COLO668 (cell line): ENCODE results near the gene TMEM125.

Experiments
- DNase-seq: peaks from one replicate; lab custom pipeline; 2025; ENCODE audit not compliant: unreplicated experiment; lab: John Stamatoyannopoulos, UW

TMEM125 gene

DNA sequence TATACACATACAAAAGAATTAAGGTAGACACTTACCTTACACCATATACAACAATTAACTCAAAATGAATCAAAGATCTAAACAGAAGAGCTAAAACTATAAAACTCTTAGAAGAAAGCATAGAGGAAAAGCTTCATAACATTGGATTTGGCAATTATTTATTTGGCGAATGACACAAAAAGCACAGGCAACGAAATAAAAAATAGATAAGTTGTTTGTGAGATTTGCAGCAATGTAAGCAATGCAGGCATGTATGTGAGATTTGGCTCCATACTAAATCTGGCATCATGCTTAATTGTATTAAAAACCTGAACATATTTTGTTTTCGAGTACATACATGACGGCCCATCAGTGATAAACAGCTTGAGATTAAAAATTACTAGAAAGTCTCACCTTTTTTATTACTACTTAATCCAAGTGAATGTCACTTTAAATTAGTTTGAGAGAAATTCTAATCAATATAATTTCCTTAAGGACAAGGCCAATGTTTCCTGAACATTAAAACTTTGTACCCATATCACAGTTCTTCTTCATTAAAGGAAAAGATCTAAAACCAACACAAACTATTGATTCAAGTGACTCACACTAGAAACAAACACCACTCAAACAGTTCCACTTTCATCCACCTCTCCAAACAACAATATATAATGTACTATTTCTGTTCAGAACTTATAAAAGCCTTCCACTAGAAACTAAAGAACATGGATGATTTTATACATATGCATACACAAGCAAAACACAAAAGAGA, 23.1 kb upstream of the TMEM125 start:
- no peak for DNase-seq

DNA sequence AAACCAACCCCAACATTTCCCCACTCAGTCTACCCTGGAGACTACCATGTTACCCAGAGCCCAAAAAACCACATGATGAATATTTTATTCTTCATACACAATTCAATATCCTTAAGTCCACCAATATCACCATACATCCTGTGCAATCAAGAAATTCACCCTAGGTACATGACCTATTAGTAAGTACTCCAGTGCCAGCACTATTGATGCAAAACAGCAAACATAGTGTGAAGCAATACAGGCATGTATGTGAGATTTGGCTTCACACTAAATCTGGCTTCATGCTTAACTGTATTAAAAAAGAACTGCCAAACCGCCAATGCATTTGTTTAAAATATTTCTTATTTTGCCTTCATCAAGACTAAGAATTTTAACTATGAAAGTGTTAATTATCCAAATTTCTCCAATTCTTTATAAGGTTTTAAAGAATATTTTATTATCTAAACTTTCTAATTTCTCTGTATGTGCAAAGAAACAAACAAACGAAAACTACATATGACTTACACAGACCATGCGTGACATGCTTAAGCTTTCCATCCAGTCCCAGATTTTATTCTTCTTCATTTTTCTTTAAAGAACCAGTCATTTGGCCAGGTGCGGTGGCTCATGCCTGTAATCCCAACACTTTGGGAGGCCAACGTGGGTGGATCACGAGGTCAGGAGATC, 22.4 kb upstream of the TMEM125 start:
- no peak for DNase-seq

DNA sequence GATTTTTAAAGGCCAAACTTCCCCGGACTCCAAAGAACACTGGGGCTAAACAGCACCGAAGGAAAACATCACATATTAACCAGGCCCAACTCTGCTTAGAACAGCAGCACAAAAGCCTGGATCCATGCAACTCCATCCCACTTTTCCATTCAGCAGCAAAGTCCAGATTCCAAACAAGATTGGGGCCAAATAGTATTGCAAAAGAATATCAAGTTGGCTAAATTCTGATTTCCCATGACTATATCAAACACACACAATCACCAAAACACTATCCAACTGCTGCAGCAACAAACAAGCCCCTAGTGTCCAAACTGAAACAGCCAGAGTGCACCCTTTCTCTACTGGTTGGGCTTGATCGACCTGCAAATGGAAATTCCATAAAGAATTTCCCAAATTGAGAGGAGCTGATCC, 19.4 kb upstream of the TMEM125 start:
- no peak for DNase-seq

DNA sequence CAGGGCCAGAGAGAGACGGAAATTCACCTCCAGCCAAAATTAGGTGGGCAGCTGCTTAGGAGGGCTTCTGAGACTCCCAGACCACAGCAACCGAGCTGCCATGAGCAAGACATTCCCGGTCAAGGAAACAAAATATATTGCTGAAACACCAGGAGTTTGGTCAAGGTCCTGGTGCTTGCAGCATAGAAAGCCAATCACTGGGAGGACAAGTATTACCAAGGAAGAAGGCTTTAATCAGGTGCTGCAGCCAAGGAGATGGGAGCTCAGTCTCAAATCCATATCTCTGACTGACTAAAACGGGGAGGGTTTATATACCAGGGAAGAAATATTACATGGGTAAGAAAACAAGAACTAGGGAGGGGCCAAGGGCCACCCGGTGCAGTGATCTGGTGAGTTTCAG, 18.8 kb upstream of the TMEM125 start:
- DNase-seq, result no peak

DNA sequence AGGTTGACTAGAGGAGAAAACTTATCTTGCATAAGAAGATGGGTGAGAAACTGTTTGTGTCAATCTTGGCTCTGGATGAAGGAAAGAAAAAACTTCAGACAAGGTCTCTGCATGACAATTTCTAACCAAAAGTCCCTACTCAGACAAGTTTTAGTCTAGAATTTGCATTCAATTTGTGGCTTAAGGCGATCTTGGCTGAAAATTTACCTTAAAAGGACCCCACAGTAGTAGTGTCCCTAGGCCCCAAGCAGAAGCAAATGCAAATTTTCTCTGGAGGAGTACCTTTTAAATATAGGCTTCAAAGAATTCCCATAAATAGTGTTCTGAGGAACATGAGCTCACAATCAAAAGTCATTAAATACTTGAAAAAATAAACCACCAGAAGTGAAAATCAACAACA, 17.6 kb upstream of the TMEM125 start:
- DNase-seq, result no peak

DNA sequence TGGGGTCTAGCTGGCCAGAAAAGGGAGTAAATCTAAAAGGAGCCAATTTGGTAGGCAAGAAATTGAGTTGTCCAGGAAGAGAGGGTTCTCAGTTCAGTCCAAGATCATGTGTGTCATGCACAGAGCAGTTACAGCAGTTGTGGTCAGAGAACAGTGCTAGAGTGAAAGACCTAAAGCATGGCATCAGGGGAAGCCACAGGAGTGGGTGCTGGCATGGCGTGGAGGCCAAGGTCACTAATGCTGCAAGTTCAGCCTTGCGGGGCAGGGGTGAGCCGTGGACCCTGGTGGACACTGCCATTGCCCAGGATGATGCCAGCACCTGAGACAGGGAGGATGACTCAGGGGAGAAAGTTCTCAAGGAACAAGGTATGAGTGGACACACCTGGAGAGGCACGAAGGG, 16.6 kb upstream of the TMEM125 start:
- no peak for DNase-seq

DNA sequence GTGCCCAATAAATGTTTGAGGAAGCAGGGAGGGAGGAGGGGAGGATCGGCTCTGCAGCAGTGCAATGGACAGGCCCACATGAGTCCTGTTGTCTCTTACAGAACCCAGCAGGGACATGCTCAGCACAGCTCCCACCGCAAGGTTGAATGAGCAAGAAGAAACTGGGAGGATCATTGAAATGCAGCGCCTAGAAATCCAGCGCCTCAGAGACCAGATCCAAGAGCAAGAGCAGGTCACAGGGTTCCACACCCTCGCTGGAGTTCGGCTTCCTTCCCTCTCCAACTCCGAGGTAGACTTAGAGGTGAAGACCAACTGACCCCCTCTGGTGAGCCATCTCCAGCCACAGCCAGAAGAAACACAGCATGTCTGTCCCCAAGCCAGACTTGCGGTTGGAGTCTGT, 15.9 kb upstream of the TMEM125 start:
- no peak for DNase-seq

DNA sequence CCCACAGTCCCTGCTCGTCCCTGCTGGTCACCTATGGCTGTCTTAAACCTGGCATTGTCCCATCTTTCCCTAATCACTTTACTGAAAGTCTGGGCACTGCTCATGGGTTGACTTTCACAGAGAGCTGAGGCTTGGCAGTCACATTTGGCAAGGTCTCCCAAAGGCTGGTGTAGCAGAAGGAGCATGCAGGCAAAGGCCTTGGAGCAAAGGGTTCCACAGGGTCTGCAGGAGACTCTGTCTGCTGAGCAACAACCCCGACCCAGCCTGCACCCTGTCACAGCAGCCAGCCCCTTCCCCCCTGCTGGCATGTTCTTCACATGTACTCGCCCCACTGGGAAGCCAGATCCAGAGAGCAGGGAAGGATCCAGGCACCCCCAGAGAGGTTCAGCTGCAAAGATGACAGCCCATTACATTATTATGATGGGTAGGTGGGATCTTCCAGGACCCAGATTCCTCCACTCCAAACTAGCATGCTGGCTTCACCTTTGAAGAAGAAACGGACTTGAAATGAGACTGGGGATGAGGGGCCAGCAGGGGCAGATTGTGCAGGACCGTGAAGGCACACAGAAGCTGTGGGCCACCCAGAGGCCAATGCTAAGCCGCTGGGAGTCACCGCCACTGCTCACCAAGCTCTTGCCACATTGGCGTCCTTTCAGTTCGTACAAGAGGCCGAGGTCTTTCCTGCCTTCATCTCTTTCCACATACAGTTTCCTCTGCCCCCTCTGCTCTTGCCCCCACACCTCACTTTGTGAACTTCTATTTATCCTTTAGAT, 14.2 kb upstream of the TMEM125 start:
- no peak for DNase-seq

DNA sequence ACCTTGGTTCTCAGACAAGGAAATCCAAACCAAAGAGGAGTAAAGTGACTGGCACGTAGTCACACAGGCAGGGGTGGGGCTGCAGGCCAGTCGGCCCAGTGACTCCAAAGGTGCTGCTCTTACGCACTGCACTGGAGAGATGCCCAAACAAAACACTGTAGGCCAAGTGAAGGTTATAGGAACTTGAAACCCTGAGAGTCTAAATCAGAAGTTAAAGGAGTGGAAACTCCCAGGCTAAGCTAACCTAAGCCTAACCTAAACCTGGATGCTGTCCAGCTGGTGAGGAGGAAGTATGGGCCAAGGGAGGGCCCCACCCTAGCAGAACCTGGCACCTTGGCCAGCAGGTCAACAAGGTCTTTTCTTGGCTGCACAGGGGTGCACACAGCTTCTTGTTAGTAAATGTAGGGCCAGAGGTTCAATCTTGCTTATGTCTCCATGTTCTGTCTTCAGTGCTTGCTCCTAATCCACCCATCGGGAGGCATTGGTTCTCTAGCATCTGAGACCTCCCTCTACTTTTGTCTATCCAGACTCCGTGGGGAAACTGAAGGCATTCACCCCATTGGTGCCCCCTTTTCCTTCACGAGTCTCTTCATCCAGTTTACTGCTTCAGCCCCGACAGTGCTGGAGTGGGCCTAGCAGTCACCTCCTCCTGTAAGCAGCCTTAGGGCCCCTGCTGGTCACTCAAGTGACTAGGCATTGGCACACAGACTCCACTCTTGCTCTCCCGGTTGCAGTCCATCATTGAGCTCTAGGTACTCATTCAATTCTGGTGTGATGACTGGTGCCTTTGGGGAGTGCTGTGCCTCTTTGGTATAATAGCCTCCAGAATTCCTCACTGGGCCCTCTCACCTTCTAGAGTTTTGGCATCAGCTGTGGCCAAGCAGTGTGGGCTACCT, 12.9 kb upstream of the TMEM125 start:
- no peak for DNase-seq

DNA sequence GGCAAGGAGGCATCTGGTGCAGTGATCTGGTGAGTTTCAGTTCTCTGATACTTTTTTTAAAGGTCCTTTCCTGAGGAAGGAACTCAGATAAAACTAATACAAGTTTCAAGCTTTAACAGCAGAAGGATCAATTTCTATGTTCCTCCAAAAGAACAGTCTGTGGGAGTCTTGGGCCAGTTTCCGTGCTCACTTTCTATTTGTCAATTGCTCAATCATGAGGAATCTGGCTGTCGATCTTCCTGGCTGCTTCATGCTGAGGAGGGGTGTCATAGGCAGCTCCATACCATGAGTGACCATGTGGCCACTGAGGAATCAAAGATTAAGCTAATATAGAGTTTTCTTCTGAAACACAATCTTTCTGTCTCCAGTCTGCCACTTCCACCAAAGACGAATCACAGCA, 11.4 kb upstream of the TMEM125 start:
- DNase-seq, result no peak

DNA sequence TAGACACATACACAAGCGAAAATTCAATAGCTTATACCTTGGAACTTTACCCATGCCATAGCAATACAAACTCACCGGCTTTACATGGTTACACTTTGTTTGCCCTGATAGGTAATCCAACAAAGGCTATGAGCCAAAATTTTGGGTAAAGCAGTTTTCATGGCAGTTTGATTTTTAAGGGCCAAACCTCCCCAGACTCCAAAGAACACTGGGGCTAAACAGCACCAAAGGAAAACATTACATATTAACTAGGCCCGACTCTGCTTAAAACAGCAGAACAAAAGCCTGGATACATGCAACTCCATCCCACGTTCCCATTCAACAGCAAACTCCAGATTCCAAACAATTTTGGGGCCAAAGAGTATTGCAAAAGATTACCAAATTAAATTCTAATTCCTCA, 4.4 kb upstream of the TMEM125 start:
- DNase-seq, result no peak

DNA sequence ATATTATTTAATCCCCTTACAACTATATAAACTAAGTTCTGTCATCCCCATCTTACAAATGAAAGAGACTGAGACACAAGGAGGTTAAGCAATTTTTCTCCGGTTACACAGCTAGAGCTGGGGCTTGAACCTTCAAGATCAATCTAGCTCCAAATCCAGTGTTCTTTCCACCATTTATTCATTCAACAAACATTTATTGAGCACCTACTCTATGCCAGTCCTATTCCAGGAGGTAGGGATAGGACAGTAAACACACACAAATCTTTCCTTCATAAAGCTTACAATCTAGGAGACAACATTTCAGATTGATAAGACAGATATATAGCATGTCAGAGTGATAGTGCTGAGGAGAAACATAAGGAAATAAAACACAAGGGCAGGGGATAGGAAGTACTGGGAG, 2.9 kb upstream of the TMEM125 start:
- no peak for DNase-seq

DNA sequence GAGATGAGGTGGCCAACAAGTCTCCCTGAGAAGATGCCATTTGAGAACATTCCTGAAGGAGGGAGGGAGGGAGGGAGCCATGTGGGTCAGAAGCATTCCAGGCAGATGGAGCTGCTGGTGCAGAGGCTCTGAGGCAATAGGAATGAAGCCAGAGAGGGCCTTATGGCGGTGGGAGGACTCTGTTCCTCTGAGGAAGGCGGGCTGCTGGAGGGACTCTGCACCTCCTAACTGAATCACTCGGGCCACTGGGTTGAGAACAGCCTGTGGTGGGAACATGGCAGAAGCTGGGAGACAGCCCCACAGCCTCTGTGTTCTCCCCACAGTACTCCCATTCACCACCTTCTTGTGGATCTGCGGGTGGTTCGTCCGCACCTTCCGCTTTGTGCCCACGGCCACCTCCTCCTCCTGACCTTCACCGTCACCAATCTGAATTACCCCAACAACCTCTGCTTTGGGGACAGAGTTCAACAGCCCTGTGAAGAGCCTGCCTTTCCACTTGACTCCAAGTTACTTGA, 2.4 kb upstream of the TMEM125 start:
- DNase-seq, result no peak

DNA sequence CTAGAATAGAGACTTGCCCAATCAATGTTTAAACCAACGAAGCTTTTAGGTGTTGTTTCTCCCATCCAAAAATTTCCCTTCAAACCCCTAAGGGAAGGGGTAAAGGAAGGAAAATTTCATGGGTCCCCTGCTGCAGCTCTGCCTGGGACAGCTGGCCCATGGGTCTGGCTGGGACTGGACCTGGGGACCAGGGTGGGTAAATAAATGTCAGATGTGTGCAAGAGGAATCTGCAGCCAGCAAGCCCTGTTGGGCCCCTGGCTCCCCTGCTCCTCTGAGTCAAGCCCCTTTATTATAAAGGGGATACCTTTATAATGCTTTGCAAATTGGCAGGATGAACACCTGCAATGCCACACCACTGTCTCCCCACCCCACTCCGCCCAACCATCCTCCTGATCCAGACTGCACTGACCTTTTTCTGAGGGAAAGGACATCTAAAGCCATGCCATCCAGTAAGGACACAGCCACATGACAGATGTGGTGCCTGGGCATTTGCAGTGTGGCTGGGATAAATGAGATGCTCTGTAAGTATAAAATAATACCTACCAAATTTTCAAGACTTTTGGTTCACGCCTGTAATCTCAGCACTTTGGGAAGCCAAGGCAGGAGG, 1.9 kb upstream of the TMEM125 start:
- no peak for DNase-seq

DNA sequence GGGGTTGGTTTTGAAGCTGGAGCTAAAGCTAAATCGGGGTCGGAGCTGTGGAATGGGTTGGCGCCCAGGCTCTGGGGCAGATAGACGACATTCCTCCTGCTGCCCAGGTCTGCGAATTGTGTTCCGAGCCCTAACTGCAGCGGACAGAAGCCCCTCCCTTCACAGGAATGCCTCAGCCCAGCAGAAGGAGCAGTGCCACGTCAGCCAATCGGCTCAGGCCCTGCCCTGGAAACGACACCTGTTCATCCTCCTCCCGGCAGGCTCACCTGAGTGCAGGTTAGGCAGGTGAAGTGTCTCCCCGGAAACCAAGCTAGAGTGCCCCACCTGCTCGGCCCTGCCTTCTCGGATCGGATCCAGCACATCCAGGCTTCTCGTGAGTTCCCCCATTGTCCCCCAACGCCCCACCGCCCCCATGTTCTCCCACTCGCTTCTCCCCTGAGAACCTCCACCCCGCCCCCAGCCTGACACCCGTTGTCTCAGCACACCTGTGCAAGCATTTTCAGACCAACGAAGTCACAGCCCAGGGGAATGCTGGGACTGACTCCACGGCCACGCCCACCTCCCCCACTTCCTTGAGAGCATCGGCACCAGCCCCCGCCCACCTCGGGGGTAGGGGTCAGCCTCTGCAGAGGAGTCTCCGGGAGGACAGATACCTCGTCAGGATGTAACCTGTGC, 775 bp downstream of the TMEM125 start:
- peak; percentile 96 for DNase-seq

DNA sequence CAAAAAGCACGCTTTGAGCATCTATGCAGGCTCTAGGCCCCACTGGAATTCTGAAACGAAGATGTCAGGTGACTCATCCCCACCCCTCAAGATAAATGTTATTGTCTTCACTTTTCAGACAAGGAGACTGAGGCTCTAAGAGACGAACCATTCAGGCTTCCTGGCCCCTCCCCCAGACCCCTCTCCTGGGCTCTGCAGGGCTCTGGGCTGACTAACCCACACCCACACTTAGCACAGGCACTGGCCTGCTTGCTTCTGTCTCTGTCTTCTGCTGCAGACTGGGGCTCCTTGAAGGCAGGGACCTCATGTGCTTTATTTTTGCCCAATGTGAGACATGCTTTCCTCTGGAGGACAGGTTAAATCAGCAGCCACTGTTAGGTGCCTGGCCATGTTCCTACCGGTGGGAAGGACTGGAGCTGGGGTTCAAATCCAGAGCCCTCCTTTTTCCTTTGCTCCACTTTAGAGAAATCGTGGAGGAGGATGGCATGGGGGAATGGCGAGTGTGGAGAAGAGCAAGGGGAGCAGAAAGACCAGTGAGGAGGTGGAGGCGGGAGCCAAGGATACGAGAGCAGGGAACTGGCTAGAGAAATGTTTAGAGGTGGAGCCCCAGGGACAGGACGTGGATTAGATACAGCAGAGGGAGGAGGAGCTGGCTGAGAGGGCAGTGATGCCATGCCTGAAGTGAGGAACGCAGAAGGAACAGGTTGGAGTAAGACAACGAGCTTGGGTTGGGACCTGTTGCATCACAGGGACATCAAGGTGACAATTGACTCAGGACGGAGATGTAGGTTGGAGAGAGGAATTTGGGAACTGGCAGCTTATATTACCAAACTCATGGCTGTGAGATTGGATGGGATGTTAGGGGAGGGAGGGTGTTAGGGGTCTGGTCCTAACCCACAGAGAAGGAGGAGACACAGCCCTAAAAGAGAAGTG, 1.7 kb downstream of the TMEM125 start:
- no peak for DNase-seq

DNA sequence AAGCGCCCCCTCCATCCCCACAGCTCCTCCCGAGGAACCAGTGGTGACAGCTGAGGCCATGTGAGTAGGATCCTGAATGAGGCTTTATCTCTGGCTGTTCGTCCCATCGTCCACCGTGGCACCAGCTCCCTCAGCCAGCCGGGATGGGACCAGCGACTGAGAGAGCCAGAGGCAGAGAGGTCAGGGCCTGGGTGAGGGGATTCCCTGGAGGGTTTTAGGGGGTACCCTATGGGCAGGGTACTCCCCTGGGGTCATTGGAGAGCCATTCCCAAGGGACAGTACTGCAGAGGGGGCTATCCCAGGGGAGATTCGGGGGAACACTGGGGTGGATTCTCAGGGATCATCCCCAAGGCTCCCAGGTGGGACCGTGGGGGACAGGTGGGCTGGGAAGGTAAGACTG, 2.4 kb downstream of the TMEM125 start:
- DNase-seq, result no peak

DNA sequence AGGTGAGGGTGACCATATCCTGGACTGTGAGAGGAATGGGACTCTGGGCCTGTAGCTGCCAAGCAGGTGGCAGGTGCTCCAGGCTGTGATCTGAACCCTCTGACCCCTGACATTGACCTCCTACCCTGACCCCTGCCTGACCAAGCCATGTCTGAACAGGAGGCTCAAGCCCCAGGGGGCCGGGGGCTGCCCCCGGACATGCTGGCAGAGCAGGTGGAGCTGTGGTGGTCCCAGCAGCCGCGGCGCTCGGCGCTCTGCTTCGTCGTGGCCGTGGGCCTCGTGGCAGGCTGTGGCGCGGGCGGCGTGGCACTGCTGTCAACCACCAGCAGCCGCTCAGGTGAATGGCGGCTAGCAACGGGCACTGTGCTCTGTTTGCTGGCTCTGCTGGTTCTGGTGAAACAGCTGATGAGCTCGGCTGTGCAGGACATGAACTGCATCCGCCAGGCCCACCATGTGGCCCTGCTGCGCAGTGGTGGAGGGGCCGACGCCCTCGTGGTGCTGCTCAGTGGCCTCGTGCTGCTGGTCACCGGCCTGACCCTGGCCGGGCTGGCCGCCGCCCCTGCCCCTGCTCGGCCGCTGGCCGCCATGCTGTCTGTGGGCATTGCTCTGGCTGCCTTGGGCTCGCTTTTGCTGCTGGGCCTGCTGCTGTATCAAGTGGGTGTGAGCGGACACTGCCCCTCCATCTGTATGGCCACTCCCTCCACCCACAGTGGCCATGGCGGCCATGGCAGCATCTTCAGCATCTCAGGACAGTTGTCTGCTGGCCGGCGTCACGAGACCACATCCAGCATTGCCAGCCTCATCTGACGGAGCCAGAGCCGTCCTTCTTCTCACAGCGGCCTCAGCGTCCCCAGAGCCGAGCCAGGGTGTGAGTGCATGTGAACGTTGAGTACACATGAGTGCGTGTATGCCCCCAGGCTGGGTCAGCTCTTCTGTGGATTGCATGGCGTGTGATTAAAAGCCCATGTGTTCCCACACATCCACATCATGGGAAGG, 3.1 kb downstream of the TMEM125 start:
- DNase-seq, result no peak
